GM19351 (cell line): ENCODE data around the gene ADAMTSL1.
A peak's percentile ranks its signal among the peaks of the same experiment; 100 is the strongest.
"Not testable (repeated sequence)": the region's sequence is repeated elsewhere in the genome, so short reads cannot be mapped to it uniquely, and the experiment has no call there.

Source experiments
- ATAC-seq: cut with Tn5 transposase; IDR thresholded peaks from one replicate; pipeline ENCODE4 v1.9.1; 2021; ENCODE audit warnings: mild to moderate bottlenecking, moderate library complexity; ENCODE audit not compliant: unreplicated experiment

ADAMTSL1 gene

GRCh38 chr9:18922161-18922885 is 448.4 kb downstream of the ADAMTSL1 start:
- ATAC-seq: no peak

GRCh38 chr9:18923167-18923566 is 449.2 kb downstream of the ADAMTSL1 start:
- ATAC-seq: no peak

DNA sequence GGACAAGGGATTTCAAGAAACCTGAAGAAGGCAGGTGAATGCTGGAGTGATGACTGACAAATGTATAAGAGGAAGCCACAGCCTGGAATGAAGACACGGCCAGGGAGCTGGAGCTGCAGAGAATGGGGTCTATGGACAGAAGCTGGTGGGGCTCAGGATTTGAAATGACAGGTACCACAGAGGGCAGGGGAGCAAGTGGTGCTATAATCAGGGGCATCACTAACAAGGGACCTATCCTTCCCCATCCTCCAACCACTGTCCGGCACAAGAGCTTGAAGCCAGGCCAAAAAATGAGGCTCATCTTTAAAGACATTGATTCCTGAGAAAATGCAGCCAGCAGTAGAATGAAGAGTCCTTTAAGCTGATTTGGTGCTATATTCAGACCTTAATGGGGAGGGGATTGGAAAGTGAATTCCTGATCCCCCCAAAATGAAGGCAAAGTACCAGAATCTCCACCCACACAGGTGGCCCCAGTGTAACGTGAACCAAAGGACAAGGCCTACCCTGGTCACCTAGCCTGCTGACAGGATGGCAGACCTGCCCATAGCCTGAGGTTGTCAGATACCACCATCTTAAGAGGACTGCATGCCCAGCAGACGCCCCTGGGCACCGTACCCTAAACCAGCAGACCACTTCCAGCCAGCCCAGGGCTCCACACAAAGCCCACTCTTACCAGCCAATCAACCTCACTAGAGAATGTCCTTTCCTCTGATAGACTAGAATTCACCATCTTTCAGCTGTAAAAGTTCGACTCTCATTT is 449.9 kb downstream of the ADAMTSL1 start:
- no peak for ATAC-seq

- no peak for ATAC-seq
These were observed 451.9 kb downstream of the ADAMTSL1 start for GRCh38 chr9:18925880-18926279.

GRCh38 chr9:18926513-18926912 is 452.6 kb downstream of the ADAMTSL1 start:
- no peak for ATAC-seq

DNA sequence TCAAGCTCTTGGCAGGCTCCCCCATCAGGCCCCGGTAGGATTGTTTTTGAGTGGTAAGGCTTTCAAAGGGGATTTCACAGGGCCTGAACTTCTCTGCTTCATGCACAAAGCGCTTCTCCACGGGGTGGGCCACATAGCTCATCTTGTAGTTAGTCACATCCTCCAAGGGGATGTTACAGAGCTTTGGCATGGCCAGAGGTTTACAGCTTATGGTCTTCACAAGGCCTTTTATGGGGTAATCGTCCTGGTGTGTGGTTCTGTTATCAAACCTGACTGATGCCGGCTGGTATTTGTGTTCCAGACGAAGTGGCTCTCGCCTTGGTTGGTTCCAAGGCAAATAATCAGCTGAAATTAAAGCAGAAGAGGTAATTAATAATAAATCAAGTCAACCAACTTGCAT is 454.8 kb downstream of the ADAMTSL1 start:
- ATAC-seq: no peak

DNA sequence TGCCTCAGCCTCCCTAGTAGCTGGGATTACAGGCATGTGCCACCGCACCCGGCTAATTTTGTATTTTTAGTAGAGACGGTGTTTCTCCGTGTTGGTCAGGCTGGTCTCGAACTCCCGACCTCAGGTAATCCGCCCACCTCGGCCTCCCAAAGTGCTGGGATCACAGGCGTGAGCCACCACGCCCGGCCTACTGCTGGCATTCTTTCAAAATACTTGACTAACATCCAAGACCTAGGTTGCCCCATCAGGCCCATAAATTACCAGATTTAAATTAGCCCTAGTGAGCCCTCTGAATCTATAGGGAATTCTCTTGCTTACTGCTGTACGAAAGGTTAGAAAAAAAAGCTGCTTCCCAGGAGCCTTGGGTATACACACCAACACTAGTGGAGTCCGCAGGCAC is 456.7 kb downstream of the ADAMTSL1 start:
- ATAC-seq: not testable (repeated sequence)

DNA sequence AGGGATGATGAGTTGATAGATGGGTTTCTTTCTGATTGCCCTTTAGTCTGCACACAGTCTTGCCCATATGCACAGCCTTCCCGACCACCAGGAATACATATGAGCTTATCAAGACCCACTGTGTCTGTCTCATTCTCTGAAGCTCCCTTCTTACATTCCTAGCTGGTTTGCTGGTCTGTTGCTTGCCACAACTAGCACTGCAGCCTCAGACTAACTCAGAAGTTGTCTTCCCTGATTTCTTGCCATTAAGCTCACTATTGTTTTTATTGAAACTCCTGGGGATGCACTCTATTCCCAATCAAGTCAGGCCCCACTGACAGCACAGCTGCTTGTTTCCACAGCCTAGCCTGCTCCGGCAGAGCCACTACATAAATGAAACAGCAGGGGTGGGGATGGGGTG is 461.6 kb downstream of the ADAMTSL1 start:
- ATAC-seq: no peak

DNA sequence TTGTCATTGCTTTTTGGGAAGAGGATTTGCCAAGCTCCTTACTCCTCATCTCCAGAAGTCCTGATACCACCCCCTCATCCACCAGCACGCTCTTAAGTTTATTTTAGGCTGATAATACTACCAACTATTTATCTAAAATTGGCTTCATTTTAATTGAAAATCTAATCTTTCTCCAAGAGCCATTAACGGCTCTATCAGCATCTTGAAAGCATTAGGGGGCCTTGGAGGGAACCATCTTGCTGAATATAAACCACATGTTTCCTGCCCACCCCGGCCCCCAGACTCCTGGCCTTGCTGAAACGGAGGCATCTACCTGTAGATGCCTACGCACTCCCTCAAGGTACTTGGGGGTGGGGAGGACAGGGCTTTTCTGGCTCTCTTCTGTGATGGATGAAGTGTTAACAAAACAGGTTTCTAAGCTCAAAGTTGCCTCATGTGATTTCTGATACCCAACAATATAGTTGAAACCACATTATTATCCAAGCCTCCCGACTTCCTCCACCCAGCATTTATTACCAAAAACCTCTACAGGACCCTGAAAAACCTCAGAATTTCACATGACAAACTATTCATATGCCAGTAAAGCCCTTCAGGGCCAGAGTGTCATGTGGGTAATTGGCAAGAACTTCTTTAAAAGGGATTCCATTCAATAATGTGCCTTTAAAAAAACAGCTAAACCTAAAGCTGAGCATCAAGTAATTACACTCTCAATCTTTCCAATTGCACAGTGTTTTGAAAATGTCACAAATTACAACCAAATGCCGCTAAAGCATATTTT is 462.3 kb downstream of the ADAMTSL1 start:
- ATAC-seq: no peak

GRCh38 chr9:18939943-18940342 is 466.0 kb downstream of the ADAMTSL1 start:
- ATAC-seq: no peak

- ATAC-seq: no peak
These were observed 467.2 kb downstream of the ADAMTSL1 start for GRCh38 chr9:18941060-18941740.

DNA sequence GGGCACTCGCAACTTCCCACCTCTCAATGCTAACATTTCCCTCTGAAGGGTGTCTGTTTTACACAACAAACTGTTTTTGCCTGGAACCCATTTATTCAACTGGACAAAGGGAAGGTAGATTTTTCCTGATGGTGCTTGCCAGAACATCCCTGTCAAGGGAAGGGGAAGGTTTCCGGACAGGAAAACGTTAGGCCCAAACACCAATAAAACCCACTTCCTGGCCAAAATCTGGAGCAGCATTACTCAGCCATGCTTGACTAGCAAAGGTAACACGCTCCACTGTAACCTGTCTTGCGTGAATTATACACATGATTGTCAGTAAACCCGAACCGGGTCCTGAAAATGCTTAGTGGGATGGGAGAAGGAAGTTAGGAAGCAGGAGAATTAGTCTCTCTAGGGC is 468.8 kb downstream of the ADAMTSL1 start:
- ATAC-seq: no peak

DNA sequence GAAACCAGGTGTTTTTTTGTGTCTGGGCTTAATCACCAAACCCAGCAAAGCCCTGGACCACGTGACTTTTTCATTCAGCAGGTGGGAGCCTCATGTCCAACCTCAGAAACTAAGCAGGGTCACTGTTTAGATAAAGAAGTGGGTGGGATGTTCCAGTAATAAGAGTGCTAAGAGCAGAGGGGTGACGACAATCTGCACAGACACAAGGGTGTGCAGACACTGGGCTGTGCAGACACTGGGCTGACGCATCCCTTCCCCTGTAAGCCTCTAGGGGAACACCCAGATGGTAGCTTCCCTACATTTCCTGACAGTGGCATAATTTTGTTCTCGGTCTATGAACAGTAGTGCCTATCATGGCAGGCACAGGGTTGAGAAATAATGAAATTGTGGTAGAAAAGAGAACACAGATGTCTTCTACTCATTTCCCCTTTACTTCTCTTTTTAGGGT is 474.0 kb downstream of the ADAMTSL1 start:
- peak; percentile 68 for ATAC-seq

GRCh38 chr9:18951936-18952335 is 478.0 kb downstream of the ADAMTSL1 start:
- no peak for ATAC-seq

DNA sequence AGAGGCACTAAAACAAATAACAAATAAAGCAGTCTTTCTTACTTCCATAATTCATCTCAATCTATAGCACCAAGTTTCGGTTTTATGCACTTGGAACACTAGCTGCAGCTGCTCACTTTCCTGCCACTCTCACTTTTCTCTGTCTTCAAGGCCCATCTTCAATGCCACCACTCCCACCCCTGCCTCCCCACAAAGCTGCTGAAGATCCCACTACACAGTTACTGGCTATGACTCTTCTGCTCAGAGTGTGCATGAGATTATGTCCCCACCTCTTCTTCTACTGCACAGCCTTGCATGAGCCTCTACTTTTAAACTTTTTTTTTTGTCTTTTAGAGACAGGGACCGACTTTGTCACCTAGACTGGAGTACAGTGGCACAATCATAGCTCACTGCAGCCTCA is 481.7 kb downstream of the ADAMTSL1 start:
- no peak for ATAC-seq
